Measurements from ENCODE around the gene RCSD1.

DNA sequence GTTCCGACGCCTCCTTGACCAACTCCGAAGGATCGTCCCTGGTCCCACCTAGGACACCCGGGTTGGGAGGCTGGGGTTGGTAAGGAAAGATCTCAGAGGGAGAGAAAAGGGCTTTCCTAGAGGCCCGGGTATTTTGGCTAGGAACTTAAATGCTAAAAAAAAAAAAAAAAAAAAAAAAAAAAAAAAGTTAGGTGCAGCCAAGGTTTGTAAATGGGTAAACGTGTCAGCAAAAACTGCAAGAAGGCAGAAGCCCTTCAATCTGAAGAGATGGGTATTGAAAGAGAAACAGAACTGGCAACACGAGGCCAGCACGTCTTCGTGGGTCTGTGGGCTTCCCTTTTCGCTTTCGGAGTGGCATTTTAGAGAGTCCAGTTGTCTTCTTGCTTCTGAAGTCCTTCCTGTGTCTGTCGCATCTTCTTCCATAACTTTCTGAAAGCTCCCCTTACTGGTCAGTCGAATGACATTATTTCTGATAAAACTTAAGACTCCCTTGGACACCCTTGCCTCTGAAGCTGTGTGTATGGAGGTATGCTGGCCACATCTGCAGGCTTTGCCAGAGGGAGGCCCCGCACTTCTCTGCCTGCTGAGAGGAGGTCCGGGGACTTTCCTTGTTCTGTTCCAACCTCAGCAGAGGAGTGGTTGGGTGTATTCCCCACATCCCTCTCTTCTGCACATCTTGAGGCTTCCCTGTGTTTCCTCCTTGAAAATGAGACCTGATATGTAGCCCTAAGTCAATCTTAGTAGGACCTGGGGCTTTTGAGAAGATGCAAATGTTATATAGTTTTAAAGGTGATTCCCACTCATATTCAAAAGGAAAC is 745 bp downstream of the RCSD1 start:
- TF ChIP-seq, protein P1, sequence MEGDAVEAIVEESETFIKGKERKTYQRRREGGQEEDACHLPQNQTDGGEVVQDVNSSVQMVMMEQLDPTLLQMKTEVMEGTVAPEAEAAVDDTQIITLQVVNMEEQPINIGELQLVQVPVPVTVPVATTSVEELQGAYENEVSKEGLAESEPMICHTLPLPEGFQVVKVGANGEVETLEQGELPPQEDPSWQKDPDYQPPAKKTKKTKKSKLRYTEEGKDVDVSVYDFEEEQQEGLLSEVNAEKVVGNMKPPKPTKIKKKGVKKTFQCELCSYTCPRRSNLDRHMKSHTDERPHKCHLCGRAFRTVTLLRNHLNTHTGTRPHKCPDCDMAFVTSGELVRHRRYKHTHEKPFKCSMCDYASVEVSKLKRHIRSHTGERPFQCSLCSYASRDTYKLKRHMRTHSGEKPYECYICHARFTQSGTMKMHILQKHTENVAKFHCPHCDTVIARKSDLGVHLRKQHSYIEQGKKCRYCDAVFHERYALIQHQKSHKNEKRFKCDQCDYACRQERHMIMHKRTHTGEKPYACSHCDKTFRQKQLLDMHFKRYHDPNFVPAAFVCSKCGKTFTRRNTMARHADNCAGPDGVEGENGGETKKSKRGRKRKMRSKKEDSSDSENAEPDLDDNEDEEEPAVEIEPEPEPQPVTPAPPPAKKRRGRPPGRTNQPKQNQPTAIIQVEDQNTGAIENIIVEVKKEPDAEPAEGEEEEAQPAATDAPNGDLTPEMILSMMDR (IDR thresholded peaks at IDR 0.05; ENCODE audit: low read depth, low read length): no peak
- no peak for TF ChIP-seq POLR2A (IDR thresholded peaks at IDR 0.05; ENCODE audit: extremely low read depth, insufficient read length)
- peak; percentile 26; the same call in 1 of the 2 replicates for TF ChIP-seq MYC (IDR thresholded peaks at IDR 0.05; ENCODE audit: low read depth, low read length)
- TF ChIP-seq, protein P2, sequence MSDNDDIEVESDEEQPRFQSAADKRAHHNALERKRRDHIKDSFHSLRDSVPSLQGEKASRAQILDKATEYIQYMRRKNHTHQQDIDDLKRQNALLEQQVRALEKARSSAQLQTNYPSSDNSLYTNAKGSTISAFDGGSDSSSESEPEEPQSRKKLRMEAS (IDR thresholded peaks at IDR 0.05; ENCODE audit: low read depth, low read length): no peak

Data from NB4 (cell line).